Urothelium cell line (cell line): ENCODE results near the gene TBC1D17.
"Not testable (repeated sequence)": the region's sequence is repeated elsewhere in the genome, so short reads cannot be mapped to it uniquely, and the experiment has no call there.

Experiments
- DNase-seq: peaks from one replicate; pipeline ENCODE4 v3.0.0; 2011; ENCODE audit warnings: low spot score, mixed read lengths
- FAIRE-seq: peaks from 2 replicates; lab custom pipeline; 2011; peaks lifted over from hg19 to GRCh38; lab: Jason Lieb, UNC

TBC1D17 gene

GRCh38 chr19:49916839-49917733, 39.6 kb downstream of the TBC1D17 start:
- no peak for FAIRE-seq
- no peak for DNase-seq

GRCh38 chr19:49918089-49918488, 40.6 kb downstream of the TBC1D17 start:
- DNase-seq: no peak
- no peak for FAIRE-seq

GRCh38 chr19:49920624-49921363, 43.3 kb downstream of the TBC1D17 start:
- FAIRE-seq (no peak), DNase-seq (no peak)

GRCh38 chr19:49921871-49922795, 44.6 kb downstream of the TBC1D17 start:
- FAIRE-seq (no peak), DNase-seq (no peak)

GRCh38 chr19:49923055-49924003, 45.8 kb downstream of the TBC1D17 start:
- no peak for DNase-seq
- no peak for FAIRE-seq

GRCh38 chr19:49924004-49924880, 46.7 kb downstream of the TBC1D17 start:
- no peak for DNase-seq
- no peak for FAIRE-seq

- not testable (repeated sequence) for DNase-seq, FAIRE-seq
Observed at GRCh38 chr19:49924881-49925210, 47.3 kb downstream of the TBC1D17 start.

GRCh38 chr19:49925486-49925885, 48.0 kb downstream of the TBC1D17 start:
- DNase-seq: no peak
- FAIRE-seq: no peak

- DNase-seq: no peak
- FAIRE-seq: no peak
Observed at GRCh38 chr19:49926515-49926914, 49.0 kb downstream of the TBC1D17 start.

GRCh38 chr19:49927526-49928264, 50.2 kb downstream of the TBC1D17 start:
- DNase-seq: no peak
- no peak for FAIRE-seq

- FAIRE-seq (peak; percentile 81), DNase-seq (peak; percentile 96)
Observed at GRCh38 chr19:49929121-49929610, 51.7 kb downstream of the TBC1D17 start, which contains the start of the genes ATF5 and NUP62. Gene ATF5, plus strand, starts transcription at chr19:49929205. Its CDS starts 1,646 bp downstream, at chr19:49930851. Gene NUP62, minus strand, starts transcription at chr19:49929504. Its CDS starts 19,697 bp downstream, at chr19:49909807.

- DNase-seq: peak; percentile 94
Observed at GRCh38 chr19:49929611-49930482, 52.3 kb downstream of the TBC1D17 start.

GRCh38 chr19:49930483-49931011, 53.0 kb downstream of the TBC1D17 start:
- DNase-seq (no peak), FAIRE-seq (no peak)

More at GRCh38 chr19:49929611-49930482, 52.3 kb downstream of the TBC1D17 start:
- FAIRE-seq: peak; percentile 93

GRCh38 chr19:49931293-49932040, 54.0 kb downstream of the TBC1D17 start:
- FAIRE-seq (no peak), DNase-seq (no peak)

GRCh38 chr19:49932041-49932451, 54.5 kb downstream of the TBC1D17 start:
- no peak for FAIRE-seq
- DNase-seq: peak; percentile 57

- no peak for FAIRE-seq
- no peak for DNase-seq
Observed at GRCh38 chr19:49932731-49933131, 55.2 kb downstream of the TBC1D17 start.
